GM21360 (cell line): ENCODE measurements around the gene GNL2.
A peak's percentile ranks its signal among the peaks of the same experiment; 100 is the strongest.

Source experiments
- ATAC-seq: cut with Tn5 transposase; IDR thresholded peaks from one replicate; pipeline ENCODE4 v1.9.1; 2021; ENCODE audit warnings: mild to moderate bottlenecking, moderate library complexity; ENCODE audit not compliant: unreplicated experiment

GNL2 gene

GRCh38 chr1:37595440-37596181, at the start of gene GNL2:
Gene GNL2, minus strand, starts transcription at chr1:37595937. Its CDS starts 115 bp downstream, at chr1:37595822.
- ATAC-seq: peak; percentile 93

- ATAC-seq: no peak
Observed at GRCh38 chr1:37641059-37641458, 45.3 kb upstream of the GNL2 start.

- ATAC-seq: no peak
Observed at GRCh38 chr1:37636435-37636834, 40.7 kb upstream of the GNL2 start.

- ATAC-seq: no peak
Observed at GRCh38 chr1:37634992-37635902, 39.5 kb upstream of the GNL2 start.

- no peak for ATAC-seq
Observed at GRCh38 chr1:37634244-37634991, 38.7 kb upstream of the GNL2 start, which contains the start of gene RSPO1. Gene RSPO1, minus strand, starts transcription at chr1:37634892. Its CDS starts 5,231 bp downstream, at chr1:37629661.

GRCh38 chr1:37633938-37634243, 38.2 kb upstream of the GNL2 start:
- ATAC-seq: no peak

GRCh38 chr1:37633040-37633937, 37.6 kb upstream of the GNL2 start:
- no peak for ATAC-seq

- no peak for ATAC-seq
Observed at GRCh38 chr1:37631036-37631435, 35.3 kb upstream of the GNL2 start.

- no peak for ATAC-seq
Observed at GRCh38 chr1:37630426-37631028, 34.8 kb upstream of the GNL2 start.

- ATAC-seq: no peak
Observed at GRCh38 chr1:37629726-37630425, 34.1 kb upstream of the GNL2 start.

- no peak for ATAC-seq
Observed at GRCh38 chr1:37629008-37629407, 33.3 kb upstream of the GNL2 start.

- no peak for ATAC-seq
Observed at GRCh38 chr1:37628026-37628556, 32.4 kb upstream of the GNL2 start.

GRCh38 chr1:37622131-37622530, 26.4 kb upstream of the GNL2 start:
- ATAC-seq: no peak

GRCh38 chr1:37621326-37621870, 25.7 kb upstream of the GNL2 start:
- ATAC-seq: no peak

GRCh38 chr1:37620707-37621106, 25.0 kb upstream of the GNL2 start:
- no peak for ATAC-seq

GRCh38 chr1:37616330-37616729, 20.6 kb upstream of the GNL2 start:
- no peak for ATAC-seq

- ATAC-seq: no peak
Observed at GRCh38 chr1:37614105-37614504, 18.4 kb upstream of the GNL2 start.

GRCh38 chr1:37612186-37612585, 16.4 kb upstream of the GNL2 start:
- no peak for ATAC-seq

GRCh38 chr1:37609994-37610393, 14.3 kb upstream of the GNL2 start:
- no peak for ATAC-seq
